Spleen (tissue), 11 donors: Measurements from ENCODE around the gene HCRTR2. TPM values are rescaled to one million over a fixed set of nuclear protein-coding genes. Genes with fewer than 3 reads are reported as not detected.
"Not testable (repeated sequence)": the region's sequence is repeated elsewhere in the genome, so short reads cannot be mapped to it uniquely, and the experiment has no call there.

Experiments used
- DNase-seq: peaks from one replicate; pipeline ENCODE4 v3.0.0-alpha.2; 2020
- H3K27ac ChIP-seq, 8 donors: fragments of 200-600 bp; sonication (generic) in 7 of 8; 1 replicate in 4 of 8; 2 replicates in 4 of 8; pipeline versions ENCODE4 v1.5.0 to v1.8.0; 2016 to 2021; ENCODE audit warnings: inconsistent platforms in 4 of 8, mild to moderate bottlenecking in 4 of 8, moderate library complexity in 1 of 8
- H3K27me3 ChIP-seq, 7 donors: fragments of 200-600 bp; sonication (generic) in 6 of 7; replicated peaks in 1 of 7; 1 replicate in 4 of 7; 2 replicates in 3 of 7; pipeline versions ENCODE4 v1.5.0 to v1.8.0; 2016 to 2021; ENCODE audit warnings: inconsistent platforms in 3 of 7, mild to moderate bottlenecking in 1 of 7
- H3K36me3 ChIP-seq, 6 donors: fragments of 200-600 bp; sonication (generic) in 5 of 6; 1 replicate in 4 of 6; 2 replicates in 2 of 6; pipeline versions ENCODE4 v1.5.0 to v1.8.0; 2016 to 2021; ENCODE audit warnings: inconsistent platforms in 2 of 6
- H3K4me1 ChIP-seq, 6 donors: fragments of 200-600 bp; sonication (generic) in 5 of 6; 1 replicate in 3 of 6; 2 replicates in 3 of 6; pipeline versions ENCODE4 v1.5.0 to v1.8.0; 2016 to 2021; ENCODE audit warnings: inconsistent platforms in 3 of 6
- H3K4me3 ChIP-seq, 8 donors: fragments of 200-600 bp; sonication (generic) in 7 of 8; 1 replicate in 4 of 8; 2 replicates in 4 of 8; pipeline versions ENCODE4 v1.5.0 to v1.8.0; 2016 to 2021; ENCODE audit warnings: inconsistent platforms in 4 of 8, mild to moderate bottlenecking in 4 of 8, moderate library complexity in 2 of 8
- H3K9me3 ChIP-seq, 8 donors: fragments of 200-600 bp; sonication (generic) in 7 of 8; 1 replicate in 4 of 8; 2 replicates in 4 of 8; pipeline versions ENCODE4 v1.5.0 to v1.8.0; 2016 to 2021; ENCODE audit warnings: inconsistent platforms in 4 of 8
- POLR2A ChIP-seq, 3 donors: fragments of 450-650 bp; IDR thresholded peaks; one replicate each; pipeline ENCODE4 v1.5.1; 2017; ENCODE audit warnings: antibody characterized with exemption in 3 of 3, mild to moderate bottlenecking in 1 of 3
- POLR2AphosphoS5 ChIP-seq, 3 donors: sonication (generic); formaldehyde crosslinking; IDR thresholded peaks; one replicate each; pipeline ENCODE4 v1.5.1; 2017; ENCODE audit warnings: antibody characterized with exemption in 3 of 3
- WGBS, 5 donors: extraction: QIAGEN DNeasy Blood & Tissue Kit in 3 of 5; methylation state at CpG; one replicate each; pipeline versions ENCODE4 v1.1.5 to v1.1.7; 2013 to 2018; 5-methylcytosine and 5-hydroxymethylcytosine counted together
- intact Hi-C: fragments of 100-400 bp; cut with DNase I; formaldehyde crosslinking; loops from one replicate; pipeline ENCODE4 v1.15.0; 2023; ENCODE audit warnings: low total_unique reads
- polyA plus RNA-seq, 3 donors: library from polyadenylated mRNA; stranded (reverse); fragments of 200-250 nt; gene quantifications; one replicate each; pipeline ENCODE4 v1.2.1, GENCODE V29; 2013
- total RNA-seq, 7 donors: library from RNA; depleted of rRNA in 3 of 7; stranded (reverse); fragments of >200 nt in 3 of 7; fragmentation: NEBNext Ultra II Directional in 4 of 7; extraction: Animal tissue kit (Norgen Biotek cat#: 25700) in 4 of 7; gene quantifications; one replicate each; pipeline versions ENCODE4 v1.1.0 to v1.2.1, GENCODE V29; 2016 to 2021
- TF ChIP-seq, protein P1 (sequence below), 11 experiments: fragments of 200-600 bp in 7 of 11; fragments of 450-650 bp in 4 of 11; sonication (generic) in 4 of 11; IDR thresholded peaks in 8 of 11; conservative IDR thresholded peaks in 3 of 11; 1 replicate in 7 of 11; 2 replicates in 4 of 11; pipeline versions ENCODE4 v1.4.0 to v1.8.0; 2016 to 2021; ENCODE audit warnings: antibody characterized with exemption in 11 of 11, inconsistent platforms in 4 of 11, mild to moderate bottlenecking in 1 of 11
- donor health status: healthy with polysubstance abuse.
- donor health status: DM: no; HTN: no; CAD: no; lungs with moderate emphysema.
- donor health status: DM: no; HTN: no; CAD: no.
- donor health status: Bipolar disorder and iron deficiency.
- donor health status: healthy.
- donor health status: DM: no; HTN: no; CAD: no.
- donor health status: DM: yes; HTN: yes; CAD: no.

Gene HCRTR2
- total and polyA plus RNA-seq, 10 donors: not detected

GRCh38 chr6:55227862-55228261 is 53.5 kb downstream of the HCRTR2 start:
- H3K36me3 ChIP-seq: no peaks in the 10 kb centered on the region
- peaks cover 0 to 14% (median 0%) of the 10 kb centered on the region in 8 donors for H3K9me3 ChIP-seq
- DNase-seq: no peak
- H3K27ac ChIP-seq: no peak overlapping the region
- no peak overlapping the region for H3K4me3 ChIP-seq
- TF ChIP-seq, protein P1, sequence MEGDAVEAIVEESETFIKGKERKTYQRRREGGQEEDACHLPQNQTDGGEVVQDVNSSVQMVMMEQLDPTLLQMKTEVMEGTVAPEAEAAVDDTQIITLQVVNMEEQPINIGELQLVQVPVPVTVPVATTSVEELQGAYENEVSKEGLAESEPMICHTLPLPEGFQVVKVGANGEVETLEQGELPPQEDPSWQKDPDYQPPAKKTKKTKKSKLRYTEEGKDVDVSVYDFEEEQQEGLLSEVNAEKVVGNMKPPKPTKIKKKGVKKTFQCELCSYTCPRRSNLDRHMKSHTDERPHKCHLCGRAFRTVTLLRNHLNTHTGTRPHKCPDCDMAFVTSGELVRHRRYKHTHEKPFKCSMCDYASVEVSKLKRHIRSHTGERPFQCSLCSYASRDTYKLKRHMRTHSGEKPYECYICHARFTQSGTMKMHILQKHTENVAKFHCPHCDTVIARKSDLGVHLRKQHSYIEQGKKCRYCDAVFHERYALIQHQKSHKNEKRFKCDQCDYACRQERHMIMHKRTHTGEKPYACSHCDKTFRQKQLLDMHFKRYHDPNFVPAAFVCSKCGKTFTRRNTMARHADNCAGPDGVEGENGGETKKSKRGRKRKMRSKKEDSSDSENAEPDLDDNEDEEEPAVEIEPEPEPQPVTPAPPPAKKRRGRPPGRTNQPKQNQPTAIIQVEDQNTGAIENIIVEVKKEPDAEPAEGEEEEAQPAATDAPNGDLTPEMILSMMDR (IDR thresholded peaks at IDR 0.05 in 8 of 11, conservative IDR thresholded peaks at IDR 0.05 in 3 of 11): no peak
- TF ChIP-seq POLR2A (IDR thresholded peaks at IDR 0.05) (no peak), POLR2AphosphoS5 (IDR thresholded peaks at IDR 0.05) (no peak)
- WGBS, 5 donors: 63 to 100% (median 87%) methylated on average over 2 of the region's 2 CpGs
- no peaks in the 10 kb centered on the region for H3K27me3 ChIP-seq
- intact Hi-C loops: no loop called here
- no peaks in the 10 kb centered on the region for H3K4me1 ChIP-seq

DNA sequence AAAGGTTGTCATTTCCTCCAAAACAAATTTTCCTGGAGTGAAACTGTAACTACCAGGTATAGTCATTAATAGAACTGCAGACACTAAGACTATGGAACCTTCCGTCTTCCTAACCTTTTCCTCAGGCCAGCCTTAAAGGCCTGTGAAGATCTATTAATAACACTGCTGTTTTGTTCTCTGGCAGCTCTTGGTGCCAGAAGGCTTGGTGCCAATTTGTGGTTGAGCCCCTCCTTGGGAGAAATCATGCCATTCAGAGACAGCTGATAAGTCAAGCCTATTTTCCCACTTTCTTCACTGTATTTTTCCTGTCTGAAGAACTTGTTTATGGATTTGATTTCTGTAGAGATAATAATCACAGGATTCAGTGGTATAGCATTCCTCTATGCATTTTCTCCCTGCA is 64.8 kb downstream of the HCRTR2 start:
- no peak for TF ChIP-seq POLR2A (IDR thresholded peaks at IDR 0.05)
- no peaks in the 10 kb centered on the region for H3K4me1 ChIP-seq
- H3K36me3 ChIP-seq: no peaks in the 10 kb centered on the region
- intact Hi-C loops: no loop called here
- WGBS, 5 donors: 45 to 74% (median 63%) methylated on average over 1 of the region's 1 CpG
- H3K27me3 ChIP-seq: no peaks in the 10 kb centered on the region
- no peak overlapping the region for H3K4me3 ChIP-seq
- no peak overlapping the region for H3K27ac ChIP-seq
- no peak for DNase-seq
- H3K9me3 ChIP-seq: no peaks in the 10 kb centered on the region

DNA sequence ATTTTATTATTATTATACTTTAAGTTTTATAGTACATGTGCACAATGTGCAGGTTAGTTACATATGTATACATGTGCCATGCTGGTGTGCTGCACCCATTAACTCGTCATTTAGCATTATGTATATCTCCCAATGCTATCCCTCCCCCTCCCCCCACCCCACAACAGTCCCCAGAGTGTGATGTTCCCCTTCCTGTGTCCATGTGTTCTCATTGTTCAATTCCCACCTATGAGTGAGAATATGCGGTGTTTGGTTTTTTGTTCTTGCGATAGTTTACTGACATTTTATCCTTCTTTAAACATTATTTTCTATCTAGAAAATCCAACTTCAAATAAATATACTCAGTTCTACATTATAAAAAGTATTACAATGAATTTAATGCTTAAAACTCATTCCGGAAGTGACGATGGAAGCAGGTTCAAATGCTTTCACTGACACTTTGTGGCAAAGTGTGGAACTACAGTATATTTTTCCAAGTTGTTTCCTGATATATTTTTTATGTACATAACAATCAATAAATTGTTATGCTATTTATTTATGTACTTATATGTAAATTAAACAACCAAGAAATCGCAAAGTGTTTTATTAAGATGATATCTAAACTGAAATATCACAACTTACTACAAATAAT is 66.8 kb downstream of the HCRTR2 start:
- DNase-seq, H3K9me3 ChIP-seq, H3K27me3 ChIP-seq, intact Hi-C loops, H3K27ac ChIP-seq, H3K4me1 ChIP-seq, H3K4me3 ChIP-seq, H3K36me3 ChIP-seq: not testable (repeated sequence)
- WGBS, 5 donors: 49 to 56% (median 52%) methylated on average over 6 of the region's 6 CpGs

- no peak overlapping the region for H3K4me3 ChIP-seq
- H3K4me1 ChIP-seq: no peaks in the 10 kb centered on the region
- no peaks in the 10 kb centered on the region for H3K27me3 ChIP-seq
- H3K27ac ChIP-seq: no peak overlapping the region
- H3K36me3 ChIP-seq: no peaks in the 10 kb centered on the region
- DNase-seq: no peak
- WGBS, 5 donors: 28 to 48% (median 33%) methylated on average over 1 of the region's 1 CpG
- intact Hi-C loops: no loop called here
- TF ChIP-seq POLR2A (IDR thresholded peaks at IDR 0.05): no peak
- TF ChIP-seq POLR2AphosphoS5 (IDR thresholded peaks at IDR 0.05): no peak
- TF ChIP-seq, protein P1 (IDR thresholded peaks at IDR 0.05 in 8 of 11, conservative IDR thresholded peaks at IDR 0.05 in 3 of 11): no peak
- H3K9me3 ChIP-seq: no peaks in the 10 kb centered on the region
These were observed 76.1 kb downstream of the HCRTR2 start for GRCh38 chr6:55250400-55250799.

DNA sequence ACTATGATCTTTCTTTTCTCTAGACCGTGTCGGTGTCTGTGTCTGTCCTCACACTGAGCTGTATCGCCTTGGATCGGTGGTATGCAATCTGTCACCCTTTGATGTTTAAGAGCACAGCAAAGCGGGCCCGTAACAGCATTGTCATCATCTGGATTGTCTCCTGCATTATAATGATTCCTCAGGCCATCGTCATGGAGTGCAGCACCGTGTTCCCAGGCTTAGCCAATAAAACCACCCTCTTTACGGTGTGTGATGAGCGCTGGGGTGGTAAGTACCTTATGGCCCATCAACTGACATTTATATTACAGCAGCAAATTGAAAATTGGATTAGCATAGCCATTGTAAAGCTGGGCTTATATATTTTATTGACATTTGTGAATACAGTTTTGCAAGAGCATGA is 80.8 kb downstream of the HCRTR2 start:
- no peak overlapping the region for H3K27ac ChIP-seq
- 68 to 77% (median 72%) methylated on average over 10 of the region's 10 CpGs for WGBS, 5 donors
- H3K27me3 ChIP-seq: no peaks in the 10 kb centered on the region
- no peaks in the 10 kb centered on the region for H3K9me3 ChIP-seq
- TF ChIP-seq POLR2AphosphoS5 (IDR thresholded peaks at IDR 0.05): no peak
- TF ChIP-seq, protein P1 (IDR thresholded peaks at IDR 0.05 in 8 of 11, conservative IDR thresholded peaks at IDR 0.05 in 3 of 11): no peak
- TF ChIP-seq POLR2A (IDR thresholded peaks at IDR 0.05): no peak
- intact Hi-C loops: no loop called here
- no peak for DNase-seq
- no peaks in the 10 kb centered on the region for H3K36me3 ChIP-seq
- H3K4me1 ChIP-seq: no peaks in the 10 kb centered on the region
- no peak overlapping the region for H3K4me3 ChIP-seq
